HG03457 (cell line): Measurements from ENCODE around the gene PIP5K1B.

Experiments used
- ATAC-seq: cut with Tn5 transposase; IDR thresholded peaks from one replicate; pipeline ENCODE4 v1.9.1; 2021; ENCODE audit warnings: moderate number of reproducible peaks; ENCODE audit not compliant: unreplicated experiment

The PIP5K1B gene

GRCh38 chr9:68732405-68733020 is 27.5 kb downstream of the PIP5K1B start:
- no peak for ATAC-seq

GRCh38 chr9:68733021-68733405 is 28.0 kb downstream of the PIP5K1B start:
- ATAC-seq = no peak

- ATAC-seq = no peak
These were observed 33.3 kb downstream of the PIP5K1B start for GRCh38 chr9:68738358-68738757.

- ATAC-seq = no peak
These were observed 34.7 kb downstream of the PIP5K1B start for GRCh38 chr9:68739621-68740174.

- ATAC-seq = no peak
These were observed 35.5 kb downstream of the PIP5K1B start for GRCh38 chr9:68740561-68740960.

- no peak for ATAC-seq
These were observed 36.2 kb downstream of the PIP5K1B start for GRCh38 chr9:68741234-68741633.

- no peak for ATAC-seq
These were observed 36.8 kb downstream of the PIP5K1B start for GRCh38 chr9:68741704-68742332.

- ATAC-seq = no peak
These were observed 37.3 kb downstream of the PIP5K1B start for GRCh38 chr9:68742333-68742730.

GRCh38 chr9:68744426-68744825 is 39.4 kb downstream of the PIP5K1B start:
- no peak for ATAC-seq

GRCh38 chr9:68746525-68746924 is 41.5 kb downstream of the PIP5K1B start:
- ATAC-seq = no peak

- no peak for ATAC-seq
These were observed 42.0 kb downstream of the PIP5K1B start for GRCh38 chr9:68747043-68747533.

GRCh38 chr9:68749135-68749534 is 44.1 kb downstream of the PIP5K1B start:
- ATAC-seq = no peak

- no peak for ATAC-seq
These were observed 44.6 kb downstream of the PIP5K1B start for GRCh38 chr9:68749579-68750159.

GRCh38 chr9:68750255-68750654 is 45.2 kb downstream of the PIP5K1B start:
- no peak for ATAC-seq

GRCh38 chr9:68750786-68751185 is 45.7 kb downstream of the PIP5K1B start:
- ATAC-seq = no peak

GRCh38 chr9:68751556-68751955 is 46.5 kb downstream of the PIP5K1B start:
- no peak for ATAC-seq

GRCh38 chr9:68755051-68755450 is 50.0 kb downstream of the PIP5K1B start:
- no peak for ATAC-seq

GRCh38 chr9:68755752-68756151 is 50.7 kb downstream of the PIP5K1B start:
- ATAC-seq = no peak

- no peak for ATAC-seq
These were observed 55.1 kb downstream of the PIP5K1B start for GRCh38 chr9:68759981-68760673.

- no peak for ATAC-seq
These were observed 55.8 kb downstream of the PIP5K1B start for GRCh38 chr9:68760674-68761333.

- ATAC-seq = no peak
These were observed 57.5 kb downstream of the PIP5K1B start for GRCh38 chr9:68762570-68762969.
